Liver (tissue), 9 donors: ENCODE results near the gene ANKDD1A. TPM values are rescaled to one million over a fixed set of nuclear protein-coding genes. Genes with fewer than 3 reads are reported as not detected.

Experiments
- DNase-seq: peaks from one replicate; pipeline ENCODE4 v3.0.0-alpha.2; 2017; ENCODE audit warnings: low spot score
- H3K27ac ChIP-seq, 2 donors: one replicate each; pipeline ENCODE4 v1.7.0; 2013; ENCODE audit warnings: inconsistent platforms in 2 of 2, low read length in 2 of 2, control low read depth in 1 of 2, low read depth in 1 of 2, mild to moderate bottlenecking in 1 of 2
- H3K27me3 ChIP-seq, 4 donors: one replicate each; pipeline versions ENCODE4 v1.6.1 to v1.7.0; 2013; ENCODE audit warnings: low read length in 3 of 4, inconsistent platforms in 1 of 4, mild to moderate bottlenecking in 1 of 4, moderate library complexity in 1 of 4; ENCODE audit not compliant: control insufficient read depth in 4 of 4, insufficient read depth in 4 of 4
- H3K36me3 ChIP-seq, 4 donors: one replicate each; pipeline versions ENCODE4 v1.6.1 to v1.7.0; 2013; ENCODE audit warnings: low read length in 3 of 4, mild to moderate bottlenecking in 3 of 4, low read depth in 1 of 4, moderate library complexity in 1 of 4; ENCODE audit not compliant: control insufficient read depth in 4 of 4, insufficient read depth in 3 of 4
- H3K4me1 ChIP-seq, 4 donors: one replicate each; pipeline versions ENCODE4 v1.6.1 to v1.7.0; 2013; ENCODE audit warnings: low read length in 3 of 4, mild to moderate bottlenecking in 3 of 4, moderate library complexity in 1 of 4; ENCODE audit not compliant: control insufficient read depth in 4 of 4, insufficient read depth in 4 of 4
- H3K4me3 ChIP-seq, 3 donors: one replicate each; pipeline versions ENCODE4 v1.6.1 to v1.7.0; 2013; ENCODE audit warnings: low read length in 3 of 3, control low read depth in 1 of 3, low read depth in 1 of 3, mild to moderate bottlenecking in 1 of 3
- H3K9ac ChIP-seq, 2 donors: one replicate each; pipeline ENCODE4 v1.7.0; 2013; ENCODE audit warnings: low read length in 2 of 2, mild to moderate bottlenecking in 2 of 2, moderate library complexity in 2 of 2, control low read depth in 1 of 2, low read depth in 1 of 2
- H3K9me3 ChIP-seq, 4 donors: one replicate each; pipeline versions ENCODE4 v1.6.1 to v1.7.0; 2013; ENCODE audit warnings: low read length in 3 of 4; ENCODE audit not compliant: control insufficient read depth in 4 of 4
- ATF3 ChIP-seq: IDR thresholded peaks from 2 replicates; pipeline ENCODE4 v1.6.1; 2016; ENCODE audit warnings: antibody characterized with exemption
- CTCF ChIP-seq: fragments of 150-350 bp; IDR thresholded peaks from 2 replicates; pipeline ENCODE4 v1.5.1; 2017; ENCODE audit warnings: improper control_type of control experiment, low read depth, low read length; ENCODE audit not compliant: missing input control
- FOXA1 ChIP-seq: IDR thresholded peaks from 2 replicates; pipeline ENCODE4 v1.6.1; 2016; ENCODE audit warnings: antibody characterized with exemption
- HNF4A ChIP-seq, 2 donors: conservative IDR thresholded peaks; 2 replicates each; pipeline ENCODE4 v1.6.1; 2016; ENCODE audit warnings: antibody characterized with exemption in 2 of 2, mild to moderate bottlenecking in 2 of 2
- JUND ChIP-seq, 2 donors: IDR thresholded peaks; 2 replicates each; pipeline ENCODE4 v1.6.1; 2016; ENCODE audit warnings: antibody characterized with exemption in 2 of 2
- REST ChIP-seq: IDR thresholded peaks from 2 replicates; pipeline ENCODE4 v1.6.1; 2016; ENCODE audit warnings: antibody characterized with exemption, mild to moderate bottlenecking
- RXRA ChIP-seq, 2 donors: IDR thresholded peaks; 2 replicates each; pipeline ENCODE4 v1.6.1; 2017 to 2018; ENCODE audit warnings: antibody characterized with exemption in 2 of 2, mild to moderate bottlenecking in 1 of 2
- SP1 ChIP-seq: IDR thresholded peaks from 2 replicates; pipeline ENCODE4 v1.6.1; 2018; ENCODE audit warnings: antibody characterized with exemption, mild to moderate bottlenecking
- TAF1 ChIP-seq: conservative IDR thresholded peaks from 2 replicates; pipeline ENCODE4 v1.6.1; 2016; ENCODE audit warnings: antibody characterized with exemption, mild to moderate bottlenecking
- ZBTB33 ChIP-seq: IDR thresholded peaks from 2 replicates; pipeline ENCODE4 v1.6.1; 2016; ENCODE audit warnings: antibody characterized with exemption
- WGBS: extraction: QIAGEN DNeasy Blood & Tissue Kit; methylation state at CpG from one replicate; pipeline ENCODE4 v1.1.7; 2013; 5-methylcytosine and 5-hydroxymethylcytosine counted together
- polyA plus RNA-seq, 2 donors: library from polyadenylated mRNA; stranded (reverse) in 1 of 2; unstranded in 1 of 2; fragments of 200-250 nt in 1 of 2; fragments of >200 nt in 1 of 2; fragmentation: Nextera tagmentation in 1 of 2; extraction: Ambion mirVana in 1 of 2; gene quantifications; one replicate each; pipeline versions ENCODE4 v1.2.1 to v1.2.3, GENCODE V29; 2013 to 2015
- total RNA-seq, 2 donors: library from RNA; depleted of rRNA; stranded (reverse); fragments of >200 nt; gene quantifications; one replicate each; pipeline ENCODE4 v1.2.3, GENCODE V29; 2014
- donor health status: healthy.
- donor health status: healthy.
- donor health status: healthy.
- donor health status: healthy.
- donor health status: healthy.

The ANKDD1A gene
- total and polyA plus RNA-seq, 4 donors, result 0.32 to 1.0 (median 0.59) TPM

- Histone ChIP-seq H3K36me3 (peaks cover 0 to 2% (median 0%) of the 10 kb centered on the region in 4 donors), H3K27me3 (no peaks in the 10 kb centered on the region), H3K9ac (no peak overlapping the region), H3K4me3 (no peak overlapping the region), H3K9me3 (no peaks in the 10 kb centered on the region), H3K4me1 (peaks cover 4 to 30% (median 20%) of the 10 kb centered on the region in 4 donors), H3K27ac (no peak overlapping the region)
- TF ChIP-seq FOXA1 (no peak), CTCF (no peak), RXRA (IDR thresholded peaks at IDR 0.05) (no peak), JUND (IDR thresholded peaks at IDR 0.05) (no peak), TAF1 (no peak)
- 83% methylated on average over 3 of the region's 3 CpGs for WGBS
- DNase-seq, result no peak
Observed at GRCh38 chr15:64987136-64987535, 75.4 kb downstream of the ANKDD1A start.

- Histone ChIP-seq H3K4me3 (peak within 1 kb of the TSS; percentile 96 to 97 (median 96)), H3K9me3 (no peaks in the 10 kb centered on the region), H3K36me3 (no peaks in the 10 kb centered on the region), H3K4me1 (peaks cover 3 to 21% (median 15%) of the 10 kb centered on the region in 4 donors), H3K27me3 (no peaks in the 10 kb centered on the region), H3K9ac (peak within 1 kb of the TSS; percentile 92 to 98), H3K27ac (peak within 1 kb of the TSS; percentile 99 to 100)
- WGBS, result under 1% methylated on average over 75 of the region's 75 CpGs
- peak; percentile 92 for DNase-seq
- TF ChIP-seq RXRA (IDR thresholded peaks at IDR 0.05), result no peak
- no peak for TF ChIP-seq ZBTB33
- TF ChIP-seq REST, result peak; percentile 10
- no peak for TF ChIP-seq ATF3
- TF ChIP-seq TAF1, result peak; percentile 31
- peak; percentile 21 for TF ChIP-seq SP1
- TF ChIP-seq HNF4A (conservative IDR thresholded peaks at IDR 0.05), result no peak
Observed at GRCh38 chr15:64989416-64990167, 77.9 kb downstream of the ANKDD1A start, which contains the start of gene SPG21. TSS of gene SPG21 (minus strand) at chr15:64989914. CDS start at chr15:64983569, 6,345 bp downstream.
